WTC11 (cell line): Measurements from ENCODE around the gene PBRM1. TPM values are rescaled to one million over a fixed set of nuclear protein-coding genes. Genes with fewer than 3 reads are reported as not detected.
A peak's percentile ranks its signal among the peaks of the same experiment; 100 is the strongest.

Experiments
- ATAC-seq: fragments of 200-7000 bp; cut with Tn5 transposase; 2 replicates; pipeline ENCODE4 v1.10.0; 2021; ENCODE audit warnings: mild to moderate bottlenecking, moderate library complexity
- CTCF ChIA-PET: fragments of 300-600 bp; sonication (Branson Sonifier 250); formaldehyde crosslinking; loops from one replicate; lab custom pipeline; 2021; ENCODE audit warnings: antibody characterized with exemption; lab: Charles Lee
- POLR2A ChIA-PET: fragments of 350-600 bp; sonication (Branson Sonifier 250); formaldehyde crosslinking; loops from one replicate; lab custom pipeline; 2021; ENCODE audit warnings: antibody characterized with exemption; lab: Charles Lee
- DNase-seq: peaks from one replicate; pipeline ENCODE4 v3.0.0; 2021; ENCODE audit warnings: low spot score
- H3K27ac Mint-ChIP-seq: 2 replicates; pipeline ENCODE4 v1.8.0; 2021; ENCODE audit warnings: mixed read lengths
- H3K27me3 Mint-ChIP-seq: 2 replicates; pipeline ENCODE4 v1.8.0; 2021; ENCODE audit warnings: low read depth, mild to moderate bottlenecking, moderate library complexity, mixed read lengths
- H3K36me3 Mint-ChIP-seq: 2 replicates; pipeline ENCODE4 v1.8.0; 2021; ENCODE audit warnings: mixed read lengths
- H3K4me1 Mint-ChIP-seq: 2 replicates; pipeline ENCODE4 v1.8.0; 2022; ENCODE audit warnings: mixed read lengths
- H3K4me3 Mint-ChIP-seq: 2 replicates; pipeline ENCODE4 v1.8.0; 2021; ENCODE audit warnings: mild to moderate bottlenecking, moderate library complexity, mixed read lengths
- H3K9me3 Mint-ChIP-seq: 2 replicates; pipeline ENCODE4 v1.8.0; 2021; ENCODE audit warnings: mixed read lengths
- CBFB ChIP-seq: sonication (generic); formaldehyde crosslinking; IDR thresholded peaks from 2 replicates; pipeline ENCODE4 v1.8.1; 2022; ENCODE audit warnings: mild to moderate bottlenecking, low read depth, missing genetic modification reagents
- CREM ChIP-seq: sonication (generic); formaldehyde crosslinking; IDR thresholded peaks from 2 replicates; pipeline ENCODE4 v1.8.1; 2022; ENCODE audit warnings: mild to moderate bottlenecking, missing genetic modification reagents, moderate library complexity
- E2F4 ChIP-seq: sonication (generic); formaldehyde crosslinking; IDR thresholded peaks from 2 replicates; pipeline ENCODE4 v1.8.1; 2022; ENCODE audit warnings: low read depth, mild to moderate bottlenecking, moderate library complexity, missing genetic modification reagents, borderline replicate concordance
- E2F5 ChIP-seq: sonication (generic); formaldehyde crosslinking; IDR thresholded peaks from 2 replicates; pipeline ENCODE4 v1.8.1; 2022; ENCODE audit warnings: mild to moderate bottlenecking, moderate library complexity, missing genetic modification reagents
- ELF4 ChIP-seq: sonication (generic); formaldehyde crosslinking; IDR thresholded peaks from 2 replicates; pipeline ENCODE4 v1.8.1; 2022; ENCODE audit warnings: low read depth, mild to moderate bottlenecking, moderate library complexity, missing genetic modification reagents
- HMGA2 ChIP-seq: fragments of 250-450 bp; sonication (Bioruptor Pico); IDR thresholded peaks from 2 replicates; pipeline ENCODE4 v1.4.0; 2021; ENCODE audit warnings: mild to moderate bottlenecking, moderate library complexity
- HMGXB4 ChIP-seq: sonication (generic); formaldehyde crosslinking; IDR thresholded peaks from 2 replicates; pipeline ENCODE4 v1.8.1; 2023; ENCODE audit warnings: mild to moderate bottlenecking, moderate library complexity, missing genetic modification reagents
- KAT7 ChIP-seq: sonication (generic); formaldehyde crosslinking; IDR thresholded peaks from 2 replicates; pipeline ENCODE4 v1.8.1; 2023; ENCODE audit warnings: missing genetic modification reagents, mild to moderate bottlenecking, borderline replicate concordance
- NFATC4 ChIP-seq: fragments of 250-450 bp; sonication (Bioruptor Pico); IDR thresholded peaks from 2 replicates; pipeline ENCODE4 v1.9.0; 2021; ENCODE audit warnings: mild to moderate bottlenecking
- NR1H2 ChIP-seq: sonication (generic); formaldehyde crosslinking; IDR thresholded peaks from 2 replicates; pipeline ENCODE4 v1.9.0; 2021; ENCODE audit warnings: mild to moderate bottlenecking, moderate library complexity, missing genetic modification reagents
- NR3C1 ChIP-seq: sonication (generic); formaldehyde crosslinking; conservative IDR thresholded peaks from 2 replicates; pipeline ENCODE4 v1.8.1; 2023; ENCODE audit warnings: low read depth, mild to moderate bottlenecking, missing genetic modification reagents
- ZBTB21 ChIP-seq: sonication (generic); formaldehyde crosslinking; IDR thresholded peaks from 2 replicates; pipeline ENCODE4 v1.8.1; 2023; ENCODE audit warnings: mild to moderate bottlenecking, missing genetic modification reagents, borderline replicate concordance
- ZNF219 ChIP-seq: sonication (generic); formaldehyde crosslinking; IDR thresholded peaks from 2 replicates; pipeline ENCODE4 v1.8.0; 2023; ENCODE audit warnings: missing genetic modification reagents, mild to moderate bottlenecking, borderline replicate concordance
- ZNF263 ChIP-seq: sonication (generic); formaldehyde crosslinking; IDR thresholded peaks from 2 replicates; pipeline ENCODE4 v1.8.1; 2022; ENCODE audit warnings: low read depth, mild to moderate bottlenecking, moderate library complexity, missing genetic modification reagents
- ZNF416 ChIP-seq: fragments of 250-450 bp; sonication (Bioruptor Pico); IDR thresholded peaks from 2 replicates; pipeline ENCODE4 v1.9.0; 2021; ENCODE audit warnings: mild to moderate bottlenecking, inconsistent platforms
- total RNA-seq: library from RNA; stranded (reverse); gene quantifications from 3 replicates; pipeline ENCODE4 v1.2.3, GENCODE V29; 2021
- TF ChIP-seq, protein P1 (sequence below): fragments of 250-450 bp; sonication (Bioruptor Pico); IDR thresholded peaks from 2 replicates; pipeline ENCODE4 v1.8.0; 2021; ENCODE audit warnings: mild to moderate bottlenecking
- TF ChIP-seq, protein P2 (sequence below): sonication (generic); formaldehyde crosslinking; IDR thresholded peaks from 2 replicates; pipeline ENCODE4 v1.8.1; 2022; ENCODE audit warnings: low read depth, missing genetic modification reagents, borderline replicate concordance
- TF ChIP-seq, protein P3 (sequence below): fragments of 250-450 bp; sonication (Bioruptor Pico); IDR thresholded peaks from 2 replicates; pipeline ENCODE4 v1.9.0; 2021; ENCODE audit warnings: mild to moderate bottlenecking
- TF ChIP-seq, protein P4 (sequence below): sonication (generic); formaldehyde crosslinking; conservative IDR thresholded peaks from 2 replicates; pipeline ENCODE4 v1.8.1; 2022; ENCODE audit warnings: mild to moderate bottlenecking, missing genetic modification reagents

The PBRM1 gene
- total RNA-seq, 1 experiment from 2014 or later, result 48.8 TPM

GRCh38 chr3:52534281-52535183 is 151.2 kb downstream of the PBRM1 start:
- POLR2A ChIA-PET, result no interaction called here
- Mint-ChIP-seq H3K4me1 (peaks cover 45% of the 10 kb centered on the region), H3K36me3 (no peaks in the 10 kb centered on the region), H3K9me3 (no peaks in the 10 kb centered on the region), H3K4me3 (peak overlapping the region; percentile 85), H3K27ac (peak overlapping the region; percentile 86), H3K27me3 (no peaks in the 10 kb centered on the region)
- DNase-seq (peak; percentile 49), ATAC-seq (peak; percentile 0; the same call in 1 of the 2 replicates)
- TF ChIP-seq ZNF416 (CRISPR knock-in tag) (no peak), CREM (CRISPR knock-in tag) (0 out of 2 replicates have a peak, but pooled peaks have one; percentile 2), ZNF219 (CRISPR knock-in tag) (no peak), E2F4 (CRISPR knock-in tag) (no peak), ELF4 (CRISPR knock-in tag) (no peak), NR1H2 (CRISPR knock-in tag) (no peak), KAT7 (0 out of 2 replicates have a peak, but pooled peaks have one; percentile 54), NR3C1 (CRISPR knock-in tag) (no peak), CBFB (CRISPR knock-in tag) (no peak), HMGXB4 (CRISPR knock-in tag) (0 out of 2 replicates have a peak, but pooled peaks have one; percentile 53), ZNF263 (no peak), E2F5 (CRISPR knock-in tag) (no peak), ZBTB21 (no peak), HMGA2 (CRISPR knock-in tag) (no peak), NFATC4 (CRISPR knock-in tag) (no peak)
- TF ChIP-seq, protein P1, sequence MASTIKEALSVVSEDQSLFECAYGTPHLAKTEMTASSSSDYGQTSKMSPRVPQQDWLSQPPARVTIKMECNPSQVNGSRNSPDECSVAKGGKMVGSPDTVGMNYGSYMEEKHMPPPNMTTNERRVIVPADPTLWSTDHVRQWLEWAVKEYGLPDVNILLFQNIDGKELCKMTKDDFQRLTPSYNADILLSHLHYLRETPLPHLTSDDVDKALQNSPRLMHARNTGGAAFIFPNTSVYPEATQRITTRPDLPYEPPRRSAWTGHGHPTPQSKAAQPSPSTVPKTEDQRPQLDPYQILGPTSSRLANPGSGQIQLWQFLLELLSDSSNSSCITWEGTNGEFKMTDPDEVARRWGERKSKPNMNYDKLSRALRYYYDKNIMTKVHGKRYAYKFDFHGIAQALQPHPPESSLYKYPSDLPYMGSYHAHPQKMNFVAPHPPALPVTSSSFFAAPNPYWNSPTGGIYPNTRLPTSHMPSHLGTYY, result no peak
- TF ChIP-seq, protein P2, sequence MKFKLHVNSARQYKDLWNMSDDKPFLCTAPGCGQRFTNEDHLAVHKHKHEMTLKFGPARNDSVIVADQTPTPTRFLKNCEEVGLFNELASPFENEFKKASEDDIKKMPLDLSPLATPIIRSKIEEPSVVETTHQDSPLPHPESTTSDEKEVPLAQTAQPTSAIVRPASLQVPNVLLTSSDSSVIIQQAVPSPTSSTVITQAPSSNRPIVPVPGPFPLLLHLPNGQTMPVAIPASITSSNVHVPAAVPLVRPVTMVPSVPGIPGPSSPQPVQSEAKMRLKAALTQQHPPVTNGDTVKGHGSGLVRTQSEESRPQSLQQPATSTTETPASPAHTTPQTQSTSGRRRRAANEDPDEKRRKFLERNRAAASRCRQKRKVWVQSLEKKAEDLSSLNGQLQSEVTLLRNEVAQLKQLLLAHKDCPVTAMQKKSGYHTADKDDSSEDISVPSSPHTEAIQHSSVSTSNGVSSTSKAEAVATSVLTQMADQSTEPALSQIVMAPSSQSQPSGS (CRISPR knock-in tag), result no peak
- TF ChIP-seq, protein P3, sequence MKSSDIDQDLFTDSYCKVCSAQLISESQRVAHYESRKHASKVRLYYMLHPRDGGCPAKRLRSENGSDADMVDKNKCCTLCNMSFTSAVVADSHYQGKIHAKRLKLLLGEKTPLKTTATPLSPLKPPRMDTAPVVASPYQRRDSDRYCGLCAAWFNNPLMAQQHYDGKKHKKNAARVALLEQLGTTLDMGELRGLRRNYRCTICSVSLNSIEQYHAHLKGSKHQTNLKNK (CRISPR knock-in tag), result no peak
- TF ChIP-seq, protein P4, sequence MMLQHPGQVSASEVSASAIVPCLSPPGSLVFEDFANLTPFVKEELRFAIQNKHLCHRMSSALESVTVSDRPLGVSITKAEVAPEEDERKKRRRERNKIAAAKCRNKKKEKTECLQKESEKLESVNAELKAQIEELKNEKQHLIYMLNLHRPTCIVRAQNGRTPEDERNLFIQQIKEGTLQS (CRISPR knock-in tag), result no peak
- CTCF ChIA-PET, result no interaction called here
